H1 (cell line): ENCODE data around the gene RPL14. TPM values are rescaled to one million over a fixed set of nuclear protein-coding genes. Genes with fewer than 3 reads are reported as not detected.

Experiments used
- CTCF ChIA-PET: fragments of 300-600 bp; sonication (Branson Sonifier 250); formaldehyde crosslinking; loops from one replicate; lab custom pipeline; 2021; ENCODE audit not compliant: partially characterized antibody; lab: Charles Lee
- POLR2A ChIA-PET: fragments of 300-600 bp; sonication (Branson Sonifier 250); formaldehyde crosslinking; loops from one replicate; lab custom pipeline; 2021; ENCODE audit warnings: inconsistent platforms; ENCODE audit not compliant: partially characterized antibody; lab: Charles Lee
- DNase-seq, 2 experiments: peaks; one replicate each; pipeline versions ENCODE4 v3.0.0 to v3.0.0-alpha.2; 2010 to 2022; ENCODE audit warnings: low spot score in 2 of 2, low read depth in 1 of 2, mixed read lengths in 1 of 2
- FAIRE-seq: peaks from 2 replicates; lab custom pipeline; 2011; peaks lifted over from hg19 to GRCh38; lab: Jason Lieb, UNC
- H2AFZ ChIP-seq: 2 replicates; pipeline ENCODE4 v1.8.1; 2012; ENCODE audit warnings: low read length, inconsistent platforms
- H2AK5ac ChIP-seq: 2 replicates; pipeline ENCODE4 v1.6.1; 2013; ENCODE audit warnings: low read depth, low read length
- H2BK120ac ChIP-seq: replicated peaks from 2 replicates; pipeline ENCODE3; 2013; ENCODE audit warnings: low read depth, low read length, inconsistent platforms
- H2BK12ac ChIP-seq: 2 replicates; pipeline ENCODE4 v1.6.1; 2013; ENCODE audit warnings: low read depth, low read length
- H2BK15ac ChIP-seq: 2 replicates; pipeline ENCODE4 v1.6.1; 2013; ENCODE audit warnings: low read length
- H2BK20ac ChIP-seq: 2 replicates; pipeline ENCODE4 v1.6.1; 2013; ENCODE audit warnings: low read length
- H2BK5ac ChIP-seq: 2 replicates; pipeline ENCODE4 v1.6.1; 2013; ENCODE audit warnings: low read depth, low read length
- H3K14ac ChIP-seq: 2 replicates; pipeline ENCODE4 v1.6.1; 2013; ENCODE audit warnings: inconsistent platforms; ENCODE audit not compliant: insufficient read length
- H3K18ac ChIP-seq: 2 replicates; pipeline ENCODE4 v1.6.1; 2013; ENCODE audit warnings: low read length; ENCODE audit errors: extremely low read depth
- H3K23ac ChIP-seq: 2 replicates; pipeline ENCODE4 v1.6.1; 2013; ENCODE audit warnings: inconsistent platforms; ENCODE audit not compliant: insufficient read length
- H3K23me2 ChIP-seq: 2 replicates; pipeline ENCODE4 v1.6.1; 2013; ENCODE audit warnings: low read depth, low read length
- H3K27ac ChIP-seq: 2 replicates; pipeline ENCODE4 v1.6.1; 2011; ENCODE audit warnings: low read depth, low read length, inconsistent platforms
- H3K27me3 ChIP-seq, 4 experiments: replicated peaks in 1 of 4; 1 replicate in 1 of 4; 2 replicates in 3 of 4; pipeline versions ENCODE4 v1.6.1 to v1.8.1; 2011 to 2013; ENCODE audit warnings: low read length in 3 of 4, mild to moderate bottlenecking in 3 of 4, inconsistent platforms in 2 of 4, mixed read lengths in 2 of 4, moderate library complexity in 1 of 4; ENCODE audit not compliant: control insufficient read depth in 3 of 4, insufficient read depth in 3 of 4; ENCODE audit errors: extremely low read depth in 1 of 4
- H3K36me3 ChIP-seq, 4 experiments: 2 replicates each; pipeline versions ENCODE4 v1.6.1 to v1.8.1; 2011 to 2013; ENCODE audit warnings: mild to moderate bottlenecking in 4 of 4, low read length in 3 of 4, moderate library complexity in 2 of 4, control low read depth in 1 of 4, inconsistent platforms in 1 of 4; ENCODE audit not compliant: insufficient read depth in 4 of 4, control insufficient read depth in 2 of 4
- H3K4ac ChIP-seq: replicated peaks from 2 replicates; pipeline ENCODE3; 2013; ENCODE audit warnings: low read length, low read depth, mixed read lengths, inconsistent platforms; ENCODE audit not compliant: insufficient read length
- H3K4me1 ChIP-seq, 4 experiments: replicated peaks in 1 of 4; 1 replicate in 1 of 4; 2 replicates in 3 of 4; pipeline versions ENCODE4 v1.6.1 to v1.8.1; 2011 to 2013; ENCODE audit warnings: low read length in 3 of 4, inconsistent platforms in 2 of 4, mixed read lengths in 1 of 4; ENCODE audit not compliant: insufficient read depth in 4 of 4, control insufficient read depth in 3 of 4
- H3K4me2 ChIP-seq, 2 experiments: 2 replicates each; pipeline versions ENCODE4 v1.6.1 to v1.8.1; 2011 to 2013; ENCODE audit warnings: low read depth in 2 of 2, low read length in 2 of 2, control low read depth in 1 of 2, inconsistent platforms in 1 of 2, mild to moderate bottlenecking in 1 of 2; ENCODE audit not compliant: insufficient read depth in 1 of 2
- H3K4me3 ChIP-seq, 4 experiments: fragments of 200-600, 300-600 bp in 1 of 4; sonication (generic), shearing (Covaris generic), sonication (Bioruptor Twin) in 1 of 4; 2 replicates each; pipeline versions ENCODE4 v1.5.1 to v1.8.1; 2011 to 2016; ENCODE audit warnings: low read length in 4 of 4, low read depth in 3 of 4, control low read depth in 2 of 4, inconsistent platforms in 2 of 4, mild to moderate bottlenecking in 2 of 4, mixed read lengths in 1 of 4, moderate library complexity in 1 of 4; ENCODE audit not compliant: insufficient read depth in 2 of 4; ENCODE audit errors: extremely low read depth in 1 of 4
- H3K56ac ChIP-seq: replicated peaks from 2 replicates; pipeline ENCODE3; 2013; ENCODE audit warnings: low read depth, mild to moderate bottlenecking, mixed read lengths, low read length, inconsistent platforms; ENCODE audit not compliant: insufficient read length
- H3K79me1 ChIP-seq: 2 replicates; pipeline ENCODE4 v1.6.1; 2013; ENCODE audit warnings: low read depth, low read length, control low read depth
- H3K79me2 ChIP-seq, 2 experiments: 2 replicates each; pipeline versions ENCODE4 v1.6.1 to v1.8.1; 2012 to 2013; ENCODE audit warnings: low read length in 2 of 2, mild to moderate bottlenecking in 2 of 2, inconsistent platforms in 1 of 2; ENCODE audit not compliant: insufficient read depth in 2 of 2, control insufficient read depth in 1 of 2
- H3K9ac ChIP-seq, 4 experiments: replicated peaks in 1 of 4; 1 replicate in 1 of 4; 2 replicates in 3 of 4; pipeline versions ENCODE4 v1.6.1 to v1.8.1; 2011 to 2013; ENCODE audit warnings: low read depth in 3 of 4, low read length in 3 of 4, control low read depth in 2 of 4, mild to moderate bottlenecking in 2 of 4, moderate library complexity in 2 of 4, inconsistent platforms in 1 of 4; ENCODE audit errors: extremely low read depth in 1 of 4
- H3K9me3 ChIP-seq, 2 experiments: 2 replicates each; pipeline versions ENCODE4 v1.6.1 to v1.8.1; 2012 to 2013; ENCODE audit warnings: mild to moderate bottlenecking in 2 of 2, moderate library complexity in 2 of 2, control low read depth in 1 of 2, inconsistent platforms in 1 of 2, low read depth in 1 of 2, low read length in 1 of 2, mixed read lengths in 1 of 2; ENCODE audit not compliant: insufficient read depth in 2 of 2
- H4K20me1 ChIP-seq, 2 experiments: replicated peaks in 1 of 2; 2 replicates each; pipeline versions ENCODE3 to v1.8.1; 2011 to 2013; ENCODE audit warnings: inconsistent platforms in 2 of 2, low read length in 2 of 2, mild to moderate bottlenecking in 1 of 2; ENCODE audit not compliant: insufficient read depth in 2 of 2, control insufficient read depth in 1 of 2
- H4K5ac ChIP-seq: 2 replicates; pipeline ENCODE4 v1.6.1; 2013; ENCODE audit warnings: low read length, low read depth, mixed read lengths, inconsistent platforms; ENCODE audit not compliant: insufficient read length
- H4K8ac ChIP-seq: 2 replicates; pipeline ENCODE4 v1.8.0; 2013; ENCODE audit warnings: mild to moderate bottlenecking, moderate library complexity, low read length, inconsistent platforms; ENCODE audit not compliant: insufficient read depth; ENCODE audit errors: extremely low read depth
- H4K91ac ChIP-seq: replicated peaks from 2 replicates; pipeline ENCODE3; 2013; ENCODE audit warnings: low read length, mixed read lengths, inconsistent platforms; ENCODE audit not compliant: insufficient read length
- ASH2L ChIP-seq: fragments of 200-600, 300-600 bp; sonication (generic); IDR thresholded peaks from one replicate; pipeline ENCODE4 v1.7.1; 2017; ENCODE audit warnings: low read length
- CBX5 ChIP-seq: fragments of 300-800, 300-1000 bp; sonication (generic); IDR thresholded peaks from 2 replicates; pipeline ENCODE4 v1.7.1; 2016; ENCODE audit warnings: antibody characterized with exemption, low read length, low read depth
- EZH2 ChIP-seq: fragments of 200-600 bp; sonication (generic); IDR thresholded peaks from 2 replicates; pipeline ENCODE4 v1.7.1; 2012; ENCODE audit warnings: low read depth, mild to moderate bottlenecking, moderate library complexity, low read length, inconsistent platforms; ENCODE audit not compliant: severe bottlenecking
- HDAC6 ChIP-seq: IDR thresholded peaks from one replicate; pipeline ENCODE4 v1.7.1; 2012; ENCODE audit warnings: low read depth, mild to moderate bottlenecking, inconsistent platforms, low read length, moderate library complexity
- KDM1A ChIP-seq: fragments of 200-600, 300-600 bp; sonication (generic); IDR thresholded peaks from 2 replicates; pipeline ENCODE4 v1.7.1; 2016; ENCODE audit warnings: mild to moderate bottlenecking, low read length, borderline replicate concordance
- NANOG ChIP-seq: IDR thresholded peaks from 2 replicates; pipeline ENCODE4 v1.6.1; 2011; ENCODE audit warnings: low read length, low read depth, mild to moderate bottlenecking, inconsistent platforms; ENCODE audit not compliant: insufficient read depth, poor library complexity, severe bottlenecking
- PHF8 ChIP-seq: fragments of 200-600 bp; sonication (generic); conservative IDR thresholded peaks from 2 replicates; pipeline ENCODE4 v1.7.1; 2012; ENCODE audit warnings: low read depth, mild to moderate bottlenecking, inconsistent platforms, low read length, moderate library complexity
- POU5F1 ChIP-seq: IDR thresholded peaks from 2 replicates; pipeline ENCODE4 v1.6.1; 2011; ENCODE audit warnings: low read depth, mild to moderate bottlenecking, low read length, moderate library complexity
- SP4 ChIP-seq: IDR thresholded peaks from 2 replicates; pipeline ENCODE4 v1.6.1; 2012; ENCODE audit warnings: low read length, inconsistent platforms
- TCF12 ChIP-seq: IDR thresholded peaks from 2 replicates; pipeline ENCODE4 v1.6.1; 2011; ENCODE audit warnings: low read depth, mild to moderate bottlenecking, low read length
- WGBS, 2 experiments: shearing (Covaris generic) in 1 of 2; methylation state at CpG; one replicate each; pipeline versions ENCODE4 v1.1.6 to v1.1.7; 2013 to 2015; ENCODE audit warnings: low lambda C conversion rate in 2 of 2, mixed read lengths in 2 of 2, inconsistent platforms in 1 of 2, low coverage in 1 of 2, missing lambda C conversion rate in 1 of 2; ENCODE audit not compliant: insufficient replicate concordance in 2 of 2, insufficient coverage in 1 of 2, insufficient read length in 1 of 2; ENCODE audit errors: extremely low coverage in 1 of 2, missing lambda C conversion rate in 1 of 2; 5-methylcytosine and 5-hydroxymethylcytosine counted together
- polyA plus RNA-seq, 7 experiments: library from polyadenylated mRNA; depleted of rRNA in 3 of 7; stranded (reverse) in 5 of 7; unstranded in 2 of 7; fragments of >200 nt in 5 of 7; fragments of 200-250 nt in 2 of 7; gene quantifications; 1 replicate in 5 of 7; 2 replicates in 1 of 7; 4 replicates in 1 of 7; pipeline versions ENCODE4 v1.2.1 to v1.2.3, GENCODE V29; 2011 to 2013; ENCODE audit warnings: missing spikeins in 2 of 7, mixed read lengths in 2 of 7
- total RNA-seq: library from RNA; stranded (reverse); fragmentation: NEBNext Ultra II Directional; extraction: Animal tissue kit (Norgen Biotek cat#: 25700); gene quantifications from 2 replicates; pipeline ENCODE4 v1.2.1, GENCODE V29; 2021
- TF ChIP-seq, protein P1 (sequence below): IDR thresholded peaks from 2 replicates; pipeline ENCODE4 v1.6.1; 2012; ENCODE audit warnings: inconsistent platforms
- TF ChIP-seq, protein P2 (sequence below): IDR thresholded peaks from 2 replicates; pipeline ENCODE4 v1.6.1; 2011; ENCODE audit warnings: low read length, improper control_type of control experiment

Gene RPL14
- total and polyA plus RNA-seq, 2 of the 8 experiments (the other 6 are each of a cell fraction or from before 2014, with no cell fraction given): 1,192 to 2,341 TPM

GRCh38 chr3:40450438-40450837 is 6.7 kb upstream of the RPL14 start:
- H3K14ac ChIP-seq: no peak overlapping the region
- POLR2A ChIA-PET: interaction anchor here (0.6 to 5.7 kb wide), 2 partner anchors 14 to 21 kb away, joined by 3 to 50 read pairs; no protein-coding TSS in a partner anchor
- H3K4me2 ChIP-seq: no peak overlapping the region
- DNase-seq (no peak), FAIRE-seq (no peak)
- no peaks in the 10 kb centered on the region for H3K27me3 ChIP-seq
- H3K79me2 ChIP-seq: no peaks in the 10 kb centered on the region
- H2BK12ac ChIP-seq: no peak overlapping the region
- no peak overlapping the region for H2AFZ ChIP-seq
- H3K23me2 ChIP-seq: peaks cover 6% of the 10 kb centered on the region
- 86% methylated on average over 2 of the region's 2 CpGs; no CpG with 5 or more reads in 1 of the 2 experiments for WGBS, 2 experiments
- no peaks in the 10 kb centered on the region for H3K36me3 ChIP-seq
- H3K4me3 ChIP-seq: no peak overlapping the region
- H4K20me1 ChIP-seq: no peaks in the 10 kb centered on the region
- H4K91ac ChIP-seq: no peak overlapping the region
- H3K9me3 ChIP-seq: no peaks in the 10 kb centered on the region
- H3K56ac ChIP-seq: no peak overlapping the region
- no peak overlapping the region for H2BK5ac ChIP-seq
- H2BK120ac ChIP-seq: no peak overlapping the region
- H3K4me1 ChIP-seq: no peaks in the 10 kb centered on the region
- H2BK20ac ChIP-seq: no peak overlapping the region
- H3K79me1 ChIP-seq: no peaks in the 10 kb centered on the region
- no peak overlapping the region; the same call in 1 of the 2 replicates for H2BK15ac ChIP-seq
- H4K5ac ChIP-seq: no peak overlapping the region
- no peak overlapping the region for H2AK5ac ChIP-seq
- no peak overlapping the region for H3K23ac ChIP-seq
- no peak overlapping the region for H3K27ac ChIP-seq
- H3K9ac ChIP-seq: no peak overlapping the region
- H3K4ac ChIP-seq: no peak overlapping the region
- CTCF ChIA-PET: interaction anchor here (0.7 to 1.2 kb wide), 2 partner anchors 21 to 131 kb away, joined by 3 to 5 read pairs; no protein-coding TSS in a partner anchor
- H4K8ac ChIP-seq: no peak overlapping the region
- no peak overlapping the region for H3K18ac ChIP-seq
- TF ChIP-seq NANOG (no peak), EZH2 (no peak), POU5F1 (no peak), TCF12 (no peak), HDAC6 (no peak), PHF8 (no peak), KDM1A (no peak), CBX5 (no peak), SP4 (no peak), ASH2L (no peak)
- TF ChIP-seq, protein P1, sequence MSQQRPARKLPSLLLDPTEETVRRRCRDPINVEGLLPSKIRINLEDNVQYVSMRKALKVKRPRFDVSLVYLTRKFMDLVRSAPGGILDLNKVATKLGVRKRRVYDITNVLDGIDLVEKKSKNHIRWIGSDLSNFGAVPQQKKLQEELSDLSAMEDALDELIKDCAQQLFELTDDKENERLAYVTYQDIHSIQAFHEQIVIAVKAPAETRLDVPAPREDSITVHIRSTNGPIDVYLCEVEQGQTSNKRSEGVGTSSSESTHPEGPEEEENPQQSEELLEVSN: no peak
- TF ChIP-seq, protein P2, sequence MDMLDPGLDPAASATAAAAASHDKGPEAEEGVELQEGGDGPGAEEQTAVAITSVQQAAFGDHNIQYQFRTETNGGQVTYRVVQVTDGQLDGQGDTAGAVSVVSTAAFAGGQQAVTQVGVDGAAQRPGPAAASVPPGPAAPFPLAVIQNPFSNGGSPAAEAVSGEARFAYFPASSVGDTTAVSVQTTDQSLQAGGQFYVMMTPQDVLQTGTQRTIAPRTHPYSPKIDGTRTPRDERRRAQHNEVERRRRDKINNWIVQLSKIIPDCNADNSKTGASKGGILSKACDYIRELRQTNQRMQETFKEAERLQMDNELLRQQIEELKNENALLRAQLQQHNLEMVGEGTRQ: no peak
